ENCODE measurements around the gene CPSF7. TPM values are rescaled to one million over a fixed set of nuclear protein-coding genes. Genes with fewer than 3 reads are reported as not detected.

Gene CPSF7
- total RNA-seq, 1 experiment from 2014 or later: 87.0 TPM

- Histone ChIP-seq H3K79me2 (ENCODE audit: low read depth) (no peaks in the 10 kb centered on the region), H3K4me1 (replicated peaks; ENCODE audit: insufficient read depth) (peaks cover 24% of the 10 kb centered on the region), H3F3A (ENCODE audit: insufficient read depth, low read depth) (peaks cover 29% of the 10 kb centered on the region), H3K9me2 (ENCODE audit: insufficient read depth) (no peaks in the 10 kb centered on the region), H3K27me3 (ENCODE audit: insufficient read depth, low read depth) (no peaks in the 10 kb centered on the region), H3K27ac (peak overlapping the region; percentile 62), H3K36me3 (ENCODE audit: low read depth) (0 out of 2 replicates have a peak, but pooled peaks cover 4% of the 10 kb centered on the region), H3K9me3 (ENCODE audit: insufficient read depth, low read depth) (no peaks in the 10 kb centered on the region), H2AFZ (no peak overlapping the region), H3K4me3 (no peak overlapping the region), H4K20me1 (ENCODE audit: insufficient read depth) (no peaks in the 10 kb centered on the region), H3K4me2 (peak overlapping the region; percentile 42)
- BruUV-seq (replicated peaks): no TSS peak
- CTCF ChIA-PET: interaction anchor here (1.2 kb wide), 1 partner anchor 43 kb away, joined by 3 read pairs; no protein-coding TSS in a partner anchor
- DNase-seq: peak; percentile 47 to 92
- POLR2A ChIA-PET (ENCODE audit: unreplicated experiment): interaction anchor here (0.9 kb wide), 1 partner anchor 18 kb away, joined by 12 read pairs; no protein-coding TSS in a partner anchor
- no peak for TF ChIP-seq EZH2 (IDR thresholded peaks at IDR 0.05; ENCODE audit: low read depth)
- TF ChIP-seq CTCF (conservative IDR thresholded peaks at IDR 0.05): no peak
- intact Hi-C loops (cut with micrococcal nuclease; ENCODE audit: unreplicated experiment): no loop called here
Observed at GRCh38 chr11:61378713-61379313, 51.0 kb downstream of the CPSF7 start.

- intact Hi-C loops (cut with micrococcal nuclease; ENCODE audit: unreplicated experiment): no loop called here
- no TSS peak for BruUV-seq (replicated peaks)
- ChIA-PET CTCF (interaction anchor here (0.6 kb wide), 2 partner anchors 8 to 144 kb away, joined by 3 read pairs; no protein-coding TSS in a partner anchor), POLR2A (ENCODE audit: unreplicated experiment) (no interaction called here)
- H3K36me3 ChIP-seq (ENCODE audit: low read depth): 0 out of 2 replicates have a peak, but pooled peaks cover 4% of the 10 kb centered on the region
- H3K9me3 ChIP-seq (ENCODE audit: insufficient read depth, low read depth): peaks cover 5% of the 10 kb centered on the region
- peaks cover 24% of the 10 kb centered on the region for H3K4me1 ChIP-seq (replicated peaks; ENCODE audit: insufficient read depth)
- no peak for DNase-seq
- no peak for TF ChIP-seq CTCF (conservative IDR thresholded peaks at IDR 0.05)
- TF ChIP-seq EZH2 (IDR thresholded peaks at IDR 0.05; ENCODE audit: low read depth): no peak
- H3K27ac ChIP-seq: peak overlapping the region; percentile 62; the same call in 1 of the 2 replicates
- no peak overlapping the region for H2AFZ ChIP-seq
- no peak overlapping the region for H3K4me3 ChIP-seq
- H3K4me2 ChIP-seq: 0 out of 2 replicates have a peak overlapping the region, but pooled peaks have one; percentile 42
- peaks cover 29% of the 10 kb centered on the region for H3F3A ChIP-seq (ENCODE audit: insufficient read depth, low read depth)
- no peaks in the 10 kb centered on the region for H3K27me3 ChIP-seq (ENCODE audit: insufficient read depth, low read depth)
- H4K20me1 ChIP-seq (ENCODE audit: insufficient read depth): no peaks in the 10 kb centered on the region
- no peaks in the 10 kb centered on the region for H3K9me2 ChIP-seq (ENCODE audit: insufficient read depth)
- H3K79me2 ChIP-seq (ENCODE audit: low read depth): no peaks in the 10 kb centered on the region
Observed at GRCh38 chr11:61377461-61378160, 52.2 kb downstream of the CPSF7 start.

GRCh38 chr11:61375761-61376108 lies 54.0 kb downstream of the CPSF7 start:
- Histone ChIP-seq H3K4me1 (replicated peaks; ENCODE audit: insufficient read depth) (peaks cover 24% of the 10 kb centered on the region), H2AFZ (no peak overlapping the region), H3K27me3 (ENCODE audit: insufficient read depth, low read depth) (no peaks in the 10 kb centered on the region), H3K4me2 (no peak overlapping the region), H3K79me2 (ENCODE audit: low read depth) (no peaks in the 10 kb centered on the region), H3K36me3 (ENCODE audit: low read depth) (0 out of 2 replicates have a peak, but pooled peaks cover 4% of the 10 kb centered on the region), H4K20me1 (ENCODE audit: insufficient read depth) (no peaks in the 10 kb centered on the region), H3K9me3 (ENCODE audit: insufficient read depth, low read depth) (peaks cover 8% of the 10 kb centered on the region), H3K4me3 (no peak overlapping the region), H3F3A (ENCODE audit: insufficient read depth, low read depth) (peaks cover 33% of the 10 kb centered on the region), H3K27ac (no peak overlapping the region), H3K9me2 (ENCODE audit: insufficient read depth) (no peaks in the 10 kb centered on the region)
- TF ChIP-seq CTCF (conservative IDR thresholded peaks at IDR 0.05) (no peak), EZH2 (IDR thresholded peaks at IDR 0.05; ENCODE audit: low read depth) (no peak)
- ChIA-PET CTCF (interaction anchor here (0.8 kb wide), 1 partner anchor 40 kb away, joined by 6 read pairs; no protein-coding TSS in a partner anchor), POLR2A (ENCODE audit: unreplicated experiment) (no interaction called here)
- no TSS peak for BruUV-seq (replicated peaks)
- no peak for DNase-seq
- intact Hi-C loops (cut with micrococcal nuclease; ENCODE audit: unreplicated experiment): no loop called here
